Keratinocyte (primary cell): Measurements from ENCODE around the gene ROMO1. TPM values are rescaled to one million over a fixed set of nuclear protein-coding genes. Genes with fewer than 3 reads are reported as not detected.

ENCODE experiments used
- DNase-seq: peaks from one replicate; pipeline ENCODE4 v3.0.0-alpha.2; 2011; ENCODE audit warnings: low read depth, missing footprints, low spot score
- FAIRE-seq: peaks from 2 replicates; lab custom pipeline; 2011; peaks lifted over from hg19 to GRCh38; lab: Jason Lieb, UNC
- H2AFZ ChIP-seq: 2 replicates; pipeline ENCODE4 v1.6.0; 2012; ENCODE audit warnings: low read length, control low read depth, inconsistent platforms; ENCODE audit not compliant: control insufficient read depth
- H3K27ac ChIP-seq: 2 replicates; pipeline ENCODE4 v1.5.1; 2011; ENCODE audit warnings: low read length; ENCODE audit not compliant: control insufficient read depth, insufficient read depth
- H3K27me3 ChIP-seq: 3 replicates; pipeline ENCODE4 v1.6.0; 2011; ENCODE audit warnings: low read length; ENCODE audit not compliant: control insufficient read depth, insufficient read depth; ENCODE audit errors: extremely low read depth
- H3K36me3 ChIP-seq, 2 experiments: 2 replicates in 1 of 2; 3 replicates in 1 of 2; pipeline ENCODE4 v1.5.1; 2011; ENCODE audit warnings: low read length in 2 of 2, mild to moderate bottlenecking in 1 of 2; ENCODE audit not compliant: control insufficient read depth in 2 of 2, insufficient read depth in 2 of 2; ENCODE audit errors: extremely low read depth in 1 of 2
- H3K4me1 ChIP-seq: 3 replicates; pipeline ENCODE4 v1.5.1; 2011; ENCODE audit warnings: low read length; ENCODE audit not compliant: control insufficient read depth, insufficient read depth; ENCODE audit errors: extremely low read depth
- H3K4me2 ChIP-seq: 3 replicates; pipeline ENCODE4 v1.6.0; 2011; ENCODE audit warnings: low read depth, low read length; ENCODE audit not compliant: control insufficient read depth, insufficient read depth; ENCODE audit errors: extremely low read depth
- H3K4me3 ChIP-seq, 3 experiments: fragments of 200-600 bp in 1 of 3; sonication (generic) in 1 of 3; 2 replicates in 2 of 3; 3 replicates in 1 of 3; pipeline ENCODE4 v1.5.1; 2011 to 2016; ENCODE audit warnings: low read length in 3 of 3, mild to moderate bottlenecking in 3 of 3, control low read depth in 2 of 3, inconsistent platforms in 1 of 3, low read depth in 1 of 3, mixed read lengths in 1 of 3, mixed run types in 1 of 3, moderate library complexity in 1 of 3; ENCODE audit not compliant: control insufficient read depth in 2 of 3, insufficient read depth in 2 of 3; ENCODE audit errors: extremely low read depth in 1 of 3
- H3K79me2 ChIP-seq: 2 replicates; pipeline ENCODE4 v1.6.0; 2012; ENCODE audit warnings: low read length; ENCODE audit not compliant: control insufficient read depth, insufficient read depth
- H3K9ac ChIP-seq: 3 replicates; pipeline ENCODE4 v1.6.0; 2011; ENCODE audit warnings: low read length; ENCODE audit not compliant: control insufficient read depth, insufficient read depth; ENCODE audit errors: extremely low read depth
- H3K9me1 ChIP-seq: 3 replicates; pipeline ENCODE4 v1.6.0; 2011; ENCODE audit warnings: low read length; ENCODE audit not compliant: control insufficient read depth, insufficient read depth; ENCODE audit errors: extremely low read depth
- H3K9me3 ChIP-seq: 2 replicates; pipeline ENCODE4 v1.5.1; 2012; ENCODE audit warnings: low read depth, low read length; ENCODE audit not compliant: control insufficient read depth
- H4K20me1 ChIP-seq: 3 replicates; pipeline ENCODE4 v1.6.0; 2011; ENCODE audit warnings: low read length; ENCODE audit not compliant: control insufficient read depth, insufficient read depth; ENCODE audit errors: extremely low read depth
- CTCF ChIP-seq, 3 experiments: IDR thresholded peaks in 1 of 3; conservative IDR thresholded peaks in 1 of 3; optimal IDR thresholded peaks in 1 of 3; 2 replicates in 2 of 3; 3 replicates in 1 of 3; pipeline versions ENCODE3 to v1.5.1; 2011; ENCODE audit warnings: low read length in 3 of 3, mild to moderate bottlenecking in 3 of 3, moderate library complexity in 2 of 3, control low read depth in 1 of 3, inconsistent platforms in 1 of 3; ENCODE audit not compliant: insufficient read depth in 2 of 3; ENCODE audit errors: extremely low read depth in 1 of 3
- EZH2 ChIP-seq: IDR thresholded peaks from one replicate; pipeline ENCODE4 v1.6.1; 2012; ENCODE audit warnings: inconsistent platforms, mild to moderate bottlenecking, low read length, moderate library complexity
- dilution Hi-C: fragments of 300-500 bp; cut with MboI; formaldehyde crosslinking; loops from one replicate; pipeline ENCODE4 v1.7.0; 2020; ENCODE audit warnings: low sequenced_read_pairs; ENCODE audit not compliant: extremely low pct_ligation_motif_present
- polyA plus RNA-seq, 5 experiments: library from polyadenylated mRNA; depleted of rRNA in 3 of 5; stranded (reverse) in 3 of 5; stranded (forward) in 1 of 5; unstranded in 1 of 5; fragments of >200 nt; gene quantifications; 1 replicate in 1 of 5; 2 replicates in 3 of 5; 3 replicates in 1 of 5; pipeline versions ENCODE4 v1.2.1 to v1.2.3, GENCODE V29; 2011 to 2012; ENCODE audit warnings: missing spikeins in 2 of 5, low read depth in 1 of 5, low replicate concordance in 1 of 5

ROMO1 gene
- polyA plus RNA-seq, 1 donor (not counting 4 experiments of a cell fraction or from before 2014, with no cell fraction given), result 195 TPM

GRCh38 chr20:35695245-35695749 is 3.9 kb upstream of the ROMO1 start:
- H4K20me1 ChIP-seq, result no peaks in the 10 kb centered on the region
- H3K9me1 ChIP-seq, result no peaks in the 10 kb centered on the region
- no peaks in the 10 kb centered on the region for H3K27me3 ChIP-seq
- peaks cover 26% of the 10 kb centered on the region for H3K79me2 ChIP-seq
- TF ChIP-seq EZH2 (no peak), CTCF (optimal IDR thresholded peaks at IDR 0.05 in 1 of 3, IDR thresholded peaks at IDR 0.05 in 1 of 3, conservative IDR thresholded peaks at IDR 0.05 in 1 of 3; ENCODE audit: extremely low read depth in 1 of 3, insufficient read depth in 2 of 3, low read length in 3 of 3) (no peak)
- dilution Hi-C loops, result no loop called here
- H3K4me1 ChIP-seq, result peaks cover 12% of the 10 kb centered on the region
- peaks cover 10 to 15% of the 10 kb centered on the region in 2 experiments for H3K36me3 ChIP-seq
- H3K9me3 ChIP-seq, result no peaks in the 10 kb centered on the region
- no peak overlapping the region for H2AFZ ChIP-seq
- FAIRE-seq (no peak), DNase-seq (no peak)
- no peak overlapping the region for H3K27ac ChIP-seq
- no peak overlapping the region for H3K4me2 ChIP-seq
- no peak overlapping the region for H3K4me3 ChIP-seq
- no peak overlapping the region for H3K9ac ChIP-seq

- Histone ChIP-seq H3K4me3 (no peak overlapping the region), H3K9me3 (no peaks in the 10 kb centered on the region), H3K27ac (no peak overlapping the region), H3K9ac (no peak overlapping the region), H3K27me3 (no peaks in the 10 kb centered on the region), H3K79me2 (peaks cover 31% of the 10 kb centered on the region), H3K4me2 (no peak overlapping the region), H2AFZ (no peak overlapping the region), H3K9me1 (no peaks in the 10 kb centered on the region), H3K36me3 (peaks cover 10% of the 10 kb centered on the region in 2 experiments), H3K4me1 (peaks cover 17% of the 10 kb centered on the region), H4K20me1 (no peaks in the 10 kb centered on the region)
- FAIRE-seq (no peak), DNase-seq (no peak)
- no peak for TF ChIP-seq EZH2
- TF ChIP-seq CTCF (optimal IDR thresholded peaks at IDR 0.05 in 1 of 3, IDR thresholded peaks at IDR 0.05 in 1 of 3, conservative IDR thresholded peaks at IDR 0.05 in 1 of 3; ENCODE audit: extremely low read depth in 1 of 3, insufficient read depth in 2 of 3, low read length in 3 of 3), result no peak
- dilution Hi-C loops, result no loop called here
Measured at GRCh38 chr20:35695978-35696377, 3.2 kb upstream of the ROMO1 start.
